Endothelial cell (in vitro differentiated cells): Measurements from ENCODE around the gene USP6. TPM values are rescaled to one million over a fixed set of nuclear protein-coding genes. Genes with fewer than 3 reads are reported as not detected.
A peak's percentile ranks its signal among the peaks of the same experiment; 100 is the strongest.

Experiments
- DNase-seq: peaks from one replicate; pipeline ENCODE4 v3.0.0; 2021; ENCODE audit warnings: low spot score
- H3K27ac Mint-ChIP-seq: one replicate; pipeline ENCODE4 v1.8.0; 2021; ENCODE audit warnings: mixed read lengths, inconsistent platforms; ENCODE audit not compliant: unreplicated experiment
- H3K27me3 Mint-ChIP-seq: one replicate; pipeline ENCODE4 v1.8.0; 2021; ENCODE audit warnings: mild to moderate bottlenecking, moderate library complexity, mixed read lengths, inconsistent platforms; ENCODE audit not compliant: unreplicated experiment
- H3K36me3 Mint-ChIP-seq: one replicate; pipeline ENCODE4 v1.8.0; 2021; ENCODE audit warnings: mild to moderate bottlenecking, low read depth, mixed read lengths, inconsistent platforms; ENCODE audit not compliant: unreplicated experiment
- H3K4me1 Mint-ChIP-seq: one replicate; pipeline ENCODE4 v1.8.0; 2021; ENCODE audit warnings: mild to moderate bottlenecking, mixed read lengths, inconsistent platforms; ENCODE audit not compliant: unreplicated experiment
- H3K4me3 Mint-ChIP-seq: one replicate; pipeline ENCODE4 v1.8.0; 2021; ENCODE audit warnings: mild to moderate bottlenecking, mixed read lengths, inconsistent platforms; ENCODE audit not compliant: unreplicated experiment
- H3K9me3 Mint-ChIP-seq: one replicate; pipeline ENCODE4 v1.8.0; 2021; ENCODE audit warnings: mixed read lengths, inconsistent platforms; ENCODE audit not compliant: unreplicated experiment
- CTCF ChIP-seq: fragments of 200-600 bp; sonication (generic); IDR thresholded peaks from one replicate; pipeline ENCODE4 v1.5.0; 2021; ENCODE audit warnings: antibody characterized with exemption; ENCODE audit not compliant: unreplicated experiment
- total RNA-seq: library from RNA; stranded (reverse); fragmentation: NEBNext Ultra II Directional; extraction: Animal tissue kit (Norgen Biotek cat#: 25700); gene quantifications from one replicate; pipeline ENCODE4 v1.2.1, GENCODE V29; 2021; ENCODE audit not compliant: unreplicated experiment

The USP6 gene
- total RNA-seq, 1 donor from 2014 or later, result 5.6 TPM

GRCh38 chr17:5078106-5079028 lies 37.5 kb upstream of the USP6 start, which contains the start of gene ZFP3:
ZFP3 (plus strand) TSS chr17:5078467; CDS start chr17:5091505, 13,038 bp downstream.
- Mint-ChIP-seq H3K27ac (no peak within 1 kb of the TSS), H3K36me3 (no peaks in the 10 kb centered on the region), H3K9me3 (no peaks in the 10 kb centered on the region), H3K4me1 (peaks cover 3% of the 10 kb centered on the region), H3K4me3 (peak within 1 kb of the TSS; percentile 72), H3K27me3 (peaks cover 10% of the 10 kb centered on the region)
- peak; percentile 9 for DNase-seq
- TF ChIP-seq CTCF, result no peak

- H3K27ac Mint-ChIP-seq, result no peak overlapping the region
Observed at GRCh38 chr17:5080591-5080990, 35.2 kb upstream of the USP6 start.

GRCh38 chr17:5092218-5093010 lies 23.4 kb upstream of the USP6 start:
- peaks cover 35% of the 10 kb centered on the region for H3K36me3 Mint-ChIP-seq
- H3K4me3 Mint-ChIP-seq, result no peak overlapping the region

More at GRCh38 chr17:5080591-5080990, 35.2 kb upstream of the USP6 start:
- Mint-ChIP-seq H3K4me1 (no peaks in the 10 kb centered on the region), H3K36me3 (no peaks in the 10 kb centered on the region), H3K4me3 (no peak overlapping the region), H3K9me3 (peaks cover 6% of the 10 kb centered on the region), H3K27me3 (peaks cover 10% of the 10 kb centered on the region)
- TF ChIP-seq CTCF, result no peak
- DNase-seq, result no peak

GRCh38 chr17:5096731-5097100 lies 19.1 kb upstream of the USP6 start:
- Mint-ChIP-seq H3K4me1 (no peaks in the 10 kb centered on the region), H3K36me3 (peaks cover 20% of the 10 kb centered on the region), H3K27ac (no peak overlapping the region), H3K27me3 (peaks cover 8% of the 10 kb centered on the region), H3K9me3 (peaks cover 20% of the 10 kb centered on the region), H3K4me3 (peak overlapping the region; percentile 89)
- no peak for DNase-seq
- no peak for TF ChIP-seq CTCF

More at GRCh38 chr17:5092218-5093010, 23.4 kb upstream of the USP6 start:
- TF ChIP-seq CTCF, result no peak
- Mint-ChIP-seq H3K4me1 (no peaks in the 10 kb centered on the region), H3K27me3 (peaks cover 4% of the 10 kb centered on the region), H3K27ac (no peak overlapping the region), H3K9me3 (peaks cover 28% of the 10 kb centered on the region)
- DNase-seq, result no peak
